Ishikawa (cell line): ENCODE measurements around the gene NEURL2.

ENCODE experiments used
- CEBPB ChIP-seq: IDR thresholded peaks from 2 replicates; pipeline ENCODE4 v1.6.1; 2012
- EGR1 ChIP-seq: IDR thresholded peaks from 2 replicates; pipeline ENCODE4 v1.6.1; 2012
- EP300 ChIP-seq: IDR thresholded peaks from 2 replicates; pipeline ENCODE4 v1.6.1; 2012; ENCODE audit warnings: borderline replicate concordance
- FOXM1 ChIP-seq: IDR thresholded peaks from 2 replicates; pipeline ENCODE4 v1.6.1; 2012; ENCODE audit warnings: low read depth, borderline replicate concordance
- RAD21 ChIP-seq: IDR thresholded peaks from 2 replicates; pipeline ENCODE4 v1.6.1; 2012; ENCODE audit warnings: low read depth
- TAF1 ChIP-seq: IDR thresholded peaks from 2 replicates; pipeline ENCODE4 v1.6.1; 2012; ENCODE audit warnings: low read depth, mild to moderate bottlenecking
- TCF12 ChIP-seq: IDR thresholded peaks from 2 replicates; pipeline ENCODE4 v1.6.1; 2012; ENCODE audit warnings: low read depth
- TEAD4 ChIP-seq: IDR thresholded peaks from 2 replicates; pipeline ENCODE4 v1.6.1; 2012
- YY1 ChIP-seq: IDR thresholded peaks from 2 replicates; pipeline ENCODE4 v1.6.1; 2012; ENCODE audit warnings: low read depth
- ZBTB7A ChIP-seq: IDR thresholded peaks from 2 replicates; pipeline ENCODE4 v1.6.1; 2012; ENCODE audit warnings: low read depth
- TF ChIP-seq, protein P1 (sequence below): IDR thresholded peaks from 2 replicates; pipeline ENCODE4 v1.6.1; 2012; ENCODE audit warnings: low read depth, mild to moderate bottlenecking

DNA sequence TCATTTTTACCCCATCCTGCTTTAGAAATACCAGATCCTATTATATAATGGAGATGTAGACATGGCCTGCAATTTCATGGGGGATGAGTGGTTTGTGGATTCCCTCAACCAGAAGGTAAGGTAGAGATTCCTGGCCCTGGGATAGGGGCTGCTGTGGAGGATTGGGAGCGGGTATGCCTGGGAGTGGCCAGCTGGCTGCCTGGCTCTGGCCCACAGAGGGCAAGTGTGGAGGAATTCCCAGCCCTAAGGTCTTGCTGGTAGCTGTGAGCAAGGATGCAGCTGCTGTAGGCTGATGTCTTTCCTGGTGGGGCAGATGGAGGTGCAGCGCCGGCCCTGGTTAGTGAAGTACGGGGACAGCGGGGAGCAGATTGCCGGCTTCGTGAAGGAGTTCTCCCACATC lies 6.7 kb upstream of the NEURL2 start:
- TF ChIP-seq, protein P1, sequence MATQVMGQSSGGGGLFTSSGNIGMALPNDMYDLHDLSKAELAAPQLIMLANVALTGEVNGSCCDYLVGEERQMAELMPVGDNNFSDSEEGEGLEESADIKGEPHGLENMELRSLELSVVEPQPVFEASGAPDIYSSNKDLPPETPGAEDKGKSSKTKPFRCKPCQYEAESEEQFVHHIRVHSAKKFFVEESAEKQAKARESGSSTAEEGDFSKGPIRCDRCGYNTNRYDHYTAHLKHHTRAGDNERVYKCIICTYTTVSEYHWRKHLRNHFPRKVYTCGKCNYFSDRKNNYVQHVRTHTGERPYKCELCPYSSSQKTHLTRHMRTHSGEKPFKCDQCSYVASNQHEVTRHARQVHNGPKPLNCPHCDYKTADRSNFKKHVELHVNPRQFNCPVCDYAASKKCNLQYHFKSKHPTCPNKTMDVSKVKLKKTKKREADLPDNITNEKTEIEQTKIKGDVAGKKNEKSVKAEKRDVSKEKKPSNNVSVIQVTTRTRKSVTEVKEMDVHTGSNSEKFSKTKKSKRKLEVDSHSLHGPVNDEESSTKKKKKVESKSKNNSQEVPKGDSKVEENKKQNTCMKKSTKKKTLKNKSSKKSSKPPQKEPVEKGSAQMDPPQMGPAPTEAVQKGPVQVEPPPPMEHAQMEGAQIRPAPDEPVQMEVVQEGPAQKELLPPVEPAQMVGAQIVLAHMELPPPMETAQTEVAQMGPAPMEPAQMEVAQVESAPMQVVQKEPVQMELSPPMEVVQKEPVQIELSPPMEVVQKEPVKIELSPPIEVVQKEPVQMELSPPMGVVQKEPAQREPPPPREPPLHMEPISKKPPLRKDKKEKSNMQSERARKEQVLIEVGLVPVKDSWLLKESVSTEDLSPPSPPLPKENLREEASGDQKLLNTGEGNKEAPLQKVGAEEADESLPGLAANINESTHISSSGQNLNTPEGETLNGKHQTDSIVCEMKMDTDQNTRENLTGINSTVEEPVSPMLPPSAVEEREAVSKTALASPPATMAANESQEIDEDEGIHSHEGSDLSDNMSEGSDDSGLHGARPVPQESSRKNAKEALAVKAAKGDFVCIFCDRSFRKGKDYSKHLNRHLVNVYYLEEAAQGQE: no peak
- TF ChIP-seq FOXM1: no peak
- TF ChIP-seq TEAD4: no peak
- TF ChIP-seq YY1: no peak
- TF ChIP-seq ZBTB7A: no peak
- TF ChIP-seq TCF12: no peak
- TF ChIP-seq RAD21: no peak
- TF ChIP-seq EGR1: no peak
- TF ChIP-seq EP300: no peak
- TF ChIP-seq CEBPB: no peak
- no peak for TF ChIP-seq TAF1
